ENCODE measurements around the gene DCTD.

DNA sequence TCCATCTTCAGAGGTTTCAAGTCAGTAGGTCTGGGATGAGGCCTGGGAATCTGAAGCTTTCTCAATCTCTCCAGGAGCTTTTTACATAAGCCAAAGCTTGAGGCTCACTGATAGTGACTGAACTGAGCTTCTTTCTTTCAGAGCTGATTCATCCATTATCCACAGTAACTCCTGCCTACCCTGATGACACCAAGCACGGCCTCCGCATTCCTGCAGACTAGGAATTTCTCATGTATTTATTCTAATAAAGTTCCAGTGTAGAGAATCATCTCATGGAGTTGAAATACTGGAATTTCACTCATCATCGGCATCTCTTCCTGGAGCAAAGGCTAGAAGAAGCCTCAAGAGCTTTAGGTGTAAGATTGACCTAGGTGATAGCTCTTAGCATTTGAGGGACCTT, 12.1 kb upstream of the DCTD start:
- no peak for TF ChIP-seq RBAK (tag by site-specific recombination; IDR thresholded peaks at IDR 0.05)
- TF ChIP-seq, protein P1, sequence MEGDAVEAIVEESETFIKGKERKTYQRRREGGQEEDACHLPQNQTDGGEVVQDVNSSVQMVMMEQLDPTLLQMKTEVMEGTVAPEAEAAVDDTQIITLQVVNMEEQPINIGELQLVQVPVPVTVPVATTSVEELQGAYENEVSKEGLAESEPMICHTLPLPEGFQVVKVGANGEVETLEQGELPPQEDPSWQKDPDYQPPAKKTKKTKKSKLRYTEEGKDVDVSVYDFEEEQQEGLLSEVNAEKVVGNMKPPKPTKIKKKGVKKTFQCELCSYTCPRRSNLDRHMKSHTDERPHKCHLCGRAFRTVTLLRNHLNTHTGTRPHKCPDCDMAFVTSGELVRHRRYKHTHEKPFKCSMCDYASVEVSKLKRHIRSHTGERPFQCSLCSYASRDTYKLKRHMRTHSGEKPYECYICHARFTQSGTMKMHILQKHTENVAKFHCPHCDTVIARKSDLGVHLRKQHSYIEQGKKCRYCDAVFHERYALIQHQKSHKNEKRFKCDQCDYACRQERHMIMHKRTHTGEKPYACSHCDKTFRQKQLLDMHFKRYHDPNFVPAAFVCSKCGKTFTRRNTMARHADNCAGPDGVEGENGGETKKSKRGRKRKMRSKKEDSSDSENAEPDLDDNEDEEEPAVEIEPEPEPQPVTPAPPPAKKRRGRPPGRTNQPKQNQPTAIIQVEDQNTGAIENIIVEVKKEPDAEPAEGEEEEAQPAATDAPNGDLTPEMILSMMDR (tag by site-specific recombination; IDR thresholded peaks at IDR 0.05), result no peak
- no peak for TF ChIP-seq KLF16 (tag by site-specific recombination; IDR thresholded peaks at IDR 0.05)
- TF ChIP-seq TCF7L2 (IDR thresholded peaks at IDR 0.05; ENCODE audit: borderline replicate concordance, low read depth, low read length), result no peak
- no peak for TF ChIP-seq ZNF121 (tag by site-specific recombination; IDR thresholded peaks at IDR 0.05)
- no peak for TF ChIP-seq ZNF423 (tag by site-specific recombination; IDR thresholded peaks at IDR 0.05)
- no peak for TF ChIP-seq ZFHX2 (tag by site-specific recombination; conservative IDR thresholded peaks at IDR 0.05)
